ENCODE measurements around the gene SFXN3.

SFXN3 gene

GRCh38 chr10:101075775-101076174 lies 44.7 kb downstream of the SFXN3 start:
- DNase-seq (ENCODE audit: low spot score), result no peak

DNA sequence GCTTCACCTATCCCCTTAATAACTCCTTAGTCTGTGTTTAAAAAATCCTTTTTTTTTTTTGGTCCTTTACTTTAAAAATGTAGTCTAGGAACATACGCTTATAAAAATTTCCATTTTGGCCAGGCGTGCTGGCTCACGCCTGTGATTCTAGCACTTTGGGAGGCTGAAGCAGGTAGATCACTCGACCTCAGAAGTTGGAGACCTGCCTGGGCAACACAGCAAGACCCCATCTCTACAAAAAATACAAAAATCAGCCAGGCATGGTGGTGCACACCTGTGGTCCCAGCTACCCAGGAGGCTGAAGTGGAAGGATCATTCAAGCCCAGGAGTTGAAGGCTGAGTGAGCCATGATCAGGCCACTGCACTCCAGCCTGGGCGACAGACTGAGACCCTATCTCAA lies 45.6 kb downstream of the SFXN3 start:
- DNase-seq (ENCODE audit: low spot score), result no peak

- DNase-seq (ENCODE audit: low spot score), result no peak
These were observed 48.8 kb downstream of the SFXN3 start for GRCh38 chr10:101079874-101080273.

DNA sequence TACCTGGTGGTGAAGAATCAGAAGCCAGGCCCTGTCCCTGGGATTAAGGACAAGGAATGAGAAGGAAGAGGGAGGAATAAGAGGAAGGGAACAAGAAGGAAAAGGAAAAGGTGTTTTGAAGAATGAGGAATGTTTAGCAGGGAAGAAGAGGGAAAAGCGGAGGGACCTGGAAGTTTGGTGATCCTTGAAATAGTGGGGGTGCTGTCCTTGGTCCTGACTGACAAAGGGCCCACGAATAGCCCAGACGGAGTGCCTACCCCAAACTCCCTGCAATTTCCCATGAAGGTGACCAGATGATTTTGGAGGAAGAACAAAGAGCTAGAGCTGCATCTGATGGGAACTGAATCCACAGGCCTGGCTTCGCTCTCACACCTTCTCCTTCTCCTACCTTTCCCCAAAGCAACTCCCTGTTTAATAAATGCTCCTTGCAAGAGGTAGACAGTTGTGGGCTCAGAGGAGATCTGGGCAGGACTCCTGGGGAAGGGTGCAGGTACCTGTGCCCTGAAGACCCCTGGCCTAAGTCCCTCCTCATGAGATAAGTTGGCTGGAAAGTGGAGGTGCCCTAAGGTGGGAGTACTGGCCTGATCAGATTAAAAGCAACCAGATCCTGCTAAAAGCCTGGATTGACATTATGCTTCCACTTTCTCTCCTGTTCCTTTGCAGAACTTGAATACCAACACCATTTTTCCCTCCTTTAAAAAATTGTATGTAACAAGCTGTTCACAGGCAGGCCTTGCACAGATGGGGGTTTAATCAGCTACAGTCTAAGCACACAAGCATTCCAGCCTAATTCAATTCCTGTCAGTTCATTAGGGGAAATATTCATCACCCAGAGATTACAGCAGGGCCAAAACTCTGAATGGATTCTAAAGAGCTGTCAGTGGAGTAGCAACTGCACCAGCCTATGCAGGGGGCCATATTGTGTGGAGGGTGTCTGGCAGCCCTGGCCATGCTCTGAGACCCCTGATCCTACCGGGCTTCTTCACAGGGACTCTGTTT lies 50.2 kb downstream of the SFXN3 start:
- no peak for DNase-seq (ENCODE audit: low spot score)

DNA sequence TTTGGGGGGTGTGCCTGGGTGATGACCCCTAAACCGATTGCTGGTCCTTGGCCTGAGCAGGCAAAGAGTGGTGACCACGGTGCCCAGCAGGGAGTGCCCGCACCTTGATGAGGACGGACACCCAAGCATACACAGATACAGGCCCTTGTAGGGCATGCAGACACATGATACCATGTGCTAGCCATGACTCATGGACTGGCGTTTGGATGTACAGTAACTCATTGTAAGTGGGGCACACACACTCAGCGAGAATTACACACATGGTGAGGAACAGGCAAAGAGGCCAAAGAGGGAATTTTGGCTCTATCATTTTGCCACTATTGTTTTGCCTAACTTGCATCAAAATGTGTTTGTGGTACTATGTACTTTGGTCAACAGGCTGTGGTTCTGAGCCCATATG lies 54.8 kb downstream of the SFXN3 start:
- no peak for DNase-seq (ENCODE audit: low spot score)

DNA sequence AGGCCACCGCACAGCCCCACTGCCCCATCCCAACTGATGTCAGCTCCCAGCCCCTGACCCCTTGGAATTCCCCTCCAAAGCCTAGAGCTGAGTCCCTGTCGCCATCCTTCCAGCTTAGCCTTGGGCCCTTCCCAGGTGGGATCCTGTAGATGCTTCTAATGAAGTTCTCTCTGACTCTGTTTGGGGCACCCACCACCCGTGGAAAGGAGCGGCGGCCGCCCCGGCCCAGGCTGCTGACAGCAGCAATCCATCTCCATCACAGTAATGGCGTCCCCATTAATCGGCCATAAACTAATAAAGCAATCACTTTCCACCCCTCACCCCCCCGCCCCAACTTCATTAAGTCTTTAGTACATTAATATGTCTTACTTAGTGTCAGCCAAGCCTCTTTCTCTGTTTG lies 56.3 kb downstream of the SFXN3 start:
- DNase-seq (ENCODE audit: low spot score), result no peak

GRCh38 chr10:101087965-101088364 lies 56.9 kb downstream of the SFXN3 start:
- DNase-seq (ENCODE audit: low spot score), result no peak

GRCh38 chr10:101089520-101090299 lies 58.7 kb downstream of the SFXN3 start:
- DNase-seq (ENCODE audit: low spot score), result no peak

DNA sequence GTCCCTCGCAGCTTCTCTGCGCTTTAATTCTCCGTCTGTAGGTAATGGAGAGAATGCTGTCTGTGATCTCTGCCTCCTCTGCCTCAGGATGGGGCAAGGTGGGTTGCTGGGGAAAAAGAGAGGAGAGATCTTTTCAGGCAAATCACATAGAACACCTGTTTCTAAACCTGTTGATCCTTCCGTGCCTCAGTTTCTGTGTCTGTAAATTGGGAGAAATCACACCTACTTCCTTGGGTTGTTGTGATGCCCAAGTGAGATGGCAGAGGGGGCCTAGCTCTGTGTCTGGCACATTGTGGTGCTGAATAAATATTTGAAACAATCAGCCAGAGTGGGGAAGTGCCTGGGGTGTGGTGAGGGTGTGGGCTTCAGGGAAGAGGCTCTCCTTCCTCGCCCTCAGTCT lies 59.6 kb downstream of the SFXN3 start:
- DNase-seq (ENCODE audit: low spot score), result no peak

All from HuH-7 (cell line).